ENCODE data around the gene MPO.

GRCh38 chr17:58322581-58323185 is 41.9 kb upstream of the MPO start:
- no peak for TF ChIP-seq CTCF (IDR thresholded peaks at IDR 0.05 in 2 of 3, conservative IDR thresholded peaks at IDR 0.05 in 1 of 3; ENCODE audit: borderline replicate concordance in 1 of 3, insufficient read depth in 1 of 3, low read depth in 2 of 3, low read length in 2 of 3)
- no peak for TF ChIP-seq MAX (IDR thresholded peaks at IDR 0.05)
- TF ChIP-seq EZH2phosphoT487 (IDR thresholded peaks at IDR 0.05; ENCODE audit: borderline replicate concordance): no peak
- no peak for TF ChIP-seq CEBPB (IDR thresholded peaks at IDR 0.05; ENCODE audit: low read depth)
- no peak for TF ChIP-seq SP1 (IDR thresholded peaks at IDR 0.05; ENCODE audit: low read depth)
- TF ChIP-seq EGR1 (IDR thresholded peaks at IDR 0.05; ENCODE audit: low read depth): no peak
- TF ChIP-seq TCF7L2 (IDR thresholded peaks at IDR 0.05; ENCODE audit: borderline replicate concordance, extremely low read depth, insufficient read depth, insufficient read length): no peak
- no peak for TF ChIP-seq ZBTB33 (IDR thresholded peaks at IDR 0.05; ENCODE audit: extremely low read depth, insufficient replicate concordance, low read length)
- TF ChIP-seq POLR2A (IDR thresholded peaks at IDR 0.05; ENCODE audit: borderline replicate concordance, extremely low read depth, insufficient read depth, insufficient read length): no peak
- no peak for TF ChIP-seq RAD21 (IDR thresholded peaks at IDR 0.05; ENCODE audit: low read depth)
- TF ChIP-seq POLR2AphosphoS5 (IDR thresholded peaks at IDR 0.05; ENCODE audit: low read depth, low read length): no peak
- no peak for TF ChIP-seq SIN3A (IDR thresholded peaks at IDR 0.05; ENCODE audit: low read depth)
